ENCODE results near the gene C10orf67. TPM values are rescaled to one million over a fixed set of nuclear protein-coding genes. Genes with fewer than 3 reads are reported as not detected.
A peak's percentile ranks its signal among the peaks of the same experiment; 100 is the strongest.

C10orf67 gene
- total RNA-seq, 1 experiment from 2014 or later = not detected

DNA sequence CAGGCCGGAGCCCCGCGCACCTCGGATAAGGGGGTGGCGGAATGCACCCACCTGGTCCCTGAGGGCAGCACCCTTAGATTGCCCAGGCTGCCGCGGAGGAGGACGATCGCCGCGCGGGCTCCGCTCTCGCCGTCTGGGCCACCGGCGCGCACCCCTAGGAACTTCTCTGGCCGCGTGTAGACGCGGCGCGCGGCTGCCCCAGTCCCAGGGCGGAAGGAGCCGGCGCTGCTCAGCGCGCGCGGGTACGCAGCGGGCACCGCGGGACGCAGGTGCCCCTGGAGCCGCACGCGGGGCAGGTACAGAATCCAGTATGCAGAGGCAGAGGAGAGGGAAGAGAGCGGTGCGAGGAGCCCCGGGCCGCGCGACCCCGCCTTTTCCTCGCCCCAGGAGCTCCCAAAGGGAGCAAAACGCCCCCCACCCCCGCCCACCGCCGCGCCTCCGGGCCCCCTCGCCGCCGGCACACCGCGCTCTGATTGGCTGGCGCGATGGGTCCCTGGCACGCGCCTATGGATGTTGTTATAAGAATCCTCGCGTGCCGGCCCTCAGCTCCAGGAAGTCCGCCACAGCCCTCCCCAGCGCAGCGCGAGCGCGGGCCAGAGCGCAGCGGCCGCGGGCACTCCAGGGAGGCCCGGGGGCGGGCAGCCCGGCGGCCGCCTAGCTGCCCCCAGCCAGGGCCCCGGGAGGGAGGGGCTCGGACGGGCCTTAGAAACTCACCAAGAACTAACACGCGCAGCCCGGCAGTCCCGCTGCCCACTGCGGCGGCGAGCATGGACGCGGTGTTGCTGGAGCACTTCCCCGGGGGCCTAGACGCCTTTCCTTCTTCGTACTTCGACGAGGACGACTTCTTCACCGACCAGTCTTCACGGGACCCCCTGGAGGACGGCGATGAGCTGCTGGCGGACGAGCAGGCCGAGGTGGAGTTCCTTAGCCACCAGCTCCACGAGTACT lies 152.6 kb downstream of the C10orf67 start, which contains the start of gene PTF1A:
Gene PTF1A, plus strand, starts transcription at position 549 of the 948 bp plus-strand sequence. Its CDS starts 219 bp downstream, at position 768.
- Histone ChIP-seq H3K79me2 (ENCODE audit: insufficient read depth, low read length) (no peaks in the 10 kb centered on the region), H3T11ph (ENCODE audit: low read length) (no peak within 1 kb of the TSS), H4K8ac (replicated peaks; ENCODE audit: insufficient read length, low read depth, low read length) (no peak within 1 kb of the TSS), H3K9ac (ENCODE audit: extremely low read depth, insufficient read length, low read length) (no peak within 1 kb of the TSS), H3K79me1 (ENCODE audit: insufficient read depth, low read depth, low read length, poor library complexity, severe bottlenecking) (no peaks in the 10 kb centered on the region), H3K4me1 (ENCODE audit: insufficient read depth, low read length) (0 out of 2 replicates have a peak, but pooled peaks cover under 1% of the 10 kb centered on the region), H3K23me2 (ENCODE audit: insufficient read length, low read depth, low read length, poor library complexity, severe bottlenecking) (peaks cover 4% of the 10 kb centered on the region), H3K18ac (ENCODE audit: insufficient read length, low read depth, low read length) (no peak within 1 kb of the TSS), H3K27me3 (ENCODE audit: insufficient read depth, low read length) (peaks cover 93% of the 10 kb centered on the region), H2AFZ (ENCODE audit: low read length) (no peak within 1 kb of the TSS), H3K4ac (ENCODE audit: low read depth, low read length) (no peak within 1 kb of the TSS), H3K27ac (ENCODE audit: insufficient read length, low read depth, low read length) (no peak within 1 kb of the TSS), H2AK5ac (ENCODE audit: insufficient read length, low read length) (no peak within 1 kb of the TSS), H2BK120ac (ENCODE audit: low read depth, low read length, poor library complexity, severe bottlenecking) (no peak within 1 kb of the TSS), H3K56ac (ENCODE audit: insufficient read length, low read depth, low read length) (no peak within 1 kb of the TSS), H2BK5ac (ENCODE audit: insufficient read length, low read length) (no peak within 1 kb of the TSS), H3K9me3 (ENCODE audit: control insufficient read depth, low read depth, low read length) (no peaks in the 10 kb centered on the region), H2BK12ac (ENCODE audit: insufficient read length, low read depth, low read length) (no peak within 1 kb of the TSS), H3K14ac (ENCODE audit: insufficient read depth, low read length) (no peak within 1 kb of the TSS; the same call in 1 of the 2 replicates), H3K23ac (ENCODE audit: insufficient read length, low read depth, low read length) (no peak within 1 kb of the TSS), H4K5ac (ENCODE audit: insufficient read length, low read depth, low read length) (no peak within 1 kb of the TSS), H4K20me1 (ENCODE audit: control insufficient read depth, insufficient read depth, insufficient read length) (peaks cover 3% of the 10 kb centered on the region), H2BK20ac (ENCODE audit: low read depth, low read length, poor library complexity, severe bottlenecking) (no peak within 1 kb of the TSS), H4K91ac (ENCODE audit: insufficient read length, low read depth, low read length) (no peak within 1 kb of the TSS), H3K4me2 (ENCODE audit: insufficient read depth, insufficient read length, low read length) (peak within 1 kb of the TSS; percentile 31), H2BK15ac (ENCODE audit: low read depth, low read length) (no peak within 1 kb of the TSS)
- Mint-ChIP-seq H3K4me1 (peaks cover 15 to 40% of the 10 kb centered on the region in 2 experiments), H3K27me3 (ENCODE audit: low read depth) (peaks cover 97% of the 10 kb centered on the region), H3K4me3 (peak within 1 kb of the TSS; percentile 51 to 80), H3K27ac (no peak within 1 kb of the TSS), H3K36me3 (ENCODE audit: insufficient read depth in 1 of 3, low read depth in 3 of 3) (peaks cover 0 to 3% (median 0%) of the 10 kb centered on the region in 3 experiments; a peak in 2 of 7 replicates), H3K9me3 (peaks cover 6 to 20% of the 10 kb centered on the region in 2 experiments)
- peak; percentile 46 for DNase-seq
- WGBS (ENCODE audit: extremely low coverage, insufficient read length, low lambda C conversion rate) = no CpG with 5 or more reads among the region's 107 CpGs
- TF ChIP-seq, protein P1, sequence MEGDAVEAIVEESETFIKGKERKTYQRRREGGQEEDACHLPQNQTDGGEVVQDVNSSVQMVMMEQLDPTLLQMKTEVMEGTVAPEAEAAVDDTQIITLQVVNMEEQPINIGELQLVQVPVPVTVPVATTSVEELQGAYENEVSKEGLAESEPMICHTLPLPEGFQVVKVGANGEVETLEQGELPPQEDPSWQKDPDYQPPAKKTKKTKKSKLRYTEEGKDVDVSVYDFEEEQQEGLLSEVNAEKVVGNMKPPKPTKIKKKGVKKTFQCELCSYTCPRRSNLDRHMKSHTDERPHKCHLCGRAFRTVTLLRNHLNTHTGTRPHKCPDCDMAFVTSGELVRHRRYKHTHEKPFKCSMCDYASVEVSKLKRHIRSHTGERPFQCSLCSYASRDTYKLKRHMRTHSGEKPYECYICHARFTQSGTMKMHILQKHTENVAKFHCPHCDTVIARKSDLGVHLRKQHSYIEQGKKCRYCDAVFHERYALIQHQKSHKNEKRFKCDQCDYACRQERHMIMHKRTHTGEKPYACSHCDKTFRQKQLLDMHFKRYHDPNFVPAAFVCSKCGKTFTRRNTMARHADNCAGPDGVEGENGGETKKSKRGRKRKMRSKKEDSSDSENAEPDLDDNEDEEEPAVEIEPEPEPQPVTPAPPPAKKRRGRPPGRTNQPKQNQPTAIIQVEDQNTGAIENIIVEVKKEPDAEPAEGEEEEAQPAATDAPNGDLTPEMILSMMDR (conservative IDR thresholded peaks at IDR 0.05) = no peak

Measured in H9 (cell line).